ENCODE data around the gene ECE2.
A peak's percentile ranks its signal among the peaks of the same experiment; 100 is the strongest.

Gene ECE2

GRCh38 chr3:184275961-184276910 is at the start of gene ECE2:
Gene ECE2 (plus strand): TSS chr3:184276022. CDS start chr3:184276154, 132 bp downstream.
- DNase-seq, result no peak
- in situ Hi-C loops (cut with MboI; ENCODE audit: low pct_unique_long_range_greater_than_20kb, low sequenced_read_pairs), result loop anchor here (25.0 kb wide), 1 partner anchor 389 kb away; the partner anchor contains the start of gene PARL

DNA sequence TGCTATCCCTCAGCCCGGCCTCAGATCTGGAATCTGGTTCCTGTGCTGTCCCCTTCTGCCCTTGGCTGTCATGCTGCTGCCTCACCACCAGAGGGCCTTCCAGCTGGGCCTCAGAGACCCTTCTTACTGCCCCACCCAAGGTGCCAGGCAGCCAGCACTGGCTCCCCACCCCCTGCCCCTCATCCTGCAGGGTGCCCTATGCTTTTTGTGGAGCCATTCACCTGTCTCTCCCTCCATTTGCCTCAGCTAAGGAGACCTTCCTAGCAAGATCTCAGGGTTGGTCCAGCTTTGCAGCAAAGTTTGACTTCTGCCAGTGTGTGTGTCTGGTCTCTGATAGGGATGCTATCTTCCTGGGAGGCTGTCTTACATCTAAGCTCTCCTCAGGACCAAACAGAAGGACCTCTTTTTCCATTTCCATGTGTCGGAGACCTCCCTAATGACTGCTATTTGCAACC is 48.3 kb upstream of the ECE2 start:
- DNase-seq, result peak; percentile 54
- in situ Hi-C loops (cut with MboI; ENCODE audit: low pct_unique_long_range_greater_than_20kb, low sequenced_read_pairs), result no loop called here

- no peak for DNase-seq
- in situ Hi-C loops (cut with MboI; ENCODE audit: low pct_unique_long_range_greater_than_20kb, low sequenced_read_pairs), result no loop called here
These were observed 47.3 kb upstream of the ECE2 start for GRCh38 chr3:184228376-184229137.

DNA sequence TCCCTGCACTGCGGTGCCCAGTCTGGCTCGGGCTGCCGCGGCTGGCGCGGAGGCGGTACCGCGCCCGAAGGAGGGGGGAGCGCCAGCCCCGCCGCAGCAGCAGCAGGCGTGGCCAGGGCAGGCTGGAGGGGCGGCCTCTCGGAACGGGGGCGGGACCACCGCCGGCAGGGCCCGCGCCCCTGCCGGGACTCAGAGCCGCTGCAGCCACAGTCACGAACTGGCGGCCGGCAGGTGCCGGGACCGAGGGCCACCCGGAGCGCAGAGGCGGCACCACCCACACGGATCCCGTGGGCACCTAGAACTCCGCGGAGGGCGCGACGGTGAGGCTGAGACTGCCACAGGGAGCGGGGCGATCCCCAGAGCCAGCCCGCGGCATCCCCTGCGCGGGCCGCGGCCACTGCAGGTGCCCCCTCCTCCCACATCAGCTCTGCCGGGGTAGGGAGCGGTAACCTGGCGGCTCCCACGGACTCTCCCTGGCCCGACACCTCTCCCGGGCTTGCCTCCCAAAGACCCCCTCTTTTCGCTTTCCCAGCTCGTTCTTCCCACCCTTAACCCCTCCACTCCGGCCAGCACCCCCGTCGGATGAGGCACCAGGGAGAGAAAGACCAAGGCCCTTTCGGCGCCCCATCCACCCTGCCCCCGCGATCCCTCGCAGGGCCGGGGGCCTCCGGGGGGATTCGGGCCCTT is 46.3 kb upstream of the ECE2 start, which contains the start of gene VWA5B2:
Gene VWA5B2 (plus strand): TSS at position 192 of the 687 bp plus-strand sequence. CDS start 944 bp downstream, outside the sequence.
- peak; percentile 76 for DNase-seq
- in situ Hi-C loops (cut with MboI; ENCODE audit: low pct_unique_long_range_greater_than_20kb, low sequenced_read_pairs), result no loop called here

GRCh38 chr3:184230081-184230602 is 45.7 kb upstream of the ECE2 start:
- in situ Hi-C loops (cut with MboI; ENCODE audit: low pct_unique_long_range_greater_than_20kb, low sequenced_read_pairs), result no loop called here
- DNase-seq, result no peak

DNA sequence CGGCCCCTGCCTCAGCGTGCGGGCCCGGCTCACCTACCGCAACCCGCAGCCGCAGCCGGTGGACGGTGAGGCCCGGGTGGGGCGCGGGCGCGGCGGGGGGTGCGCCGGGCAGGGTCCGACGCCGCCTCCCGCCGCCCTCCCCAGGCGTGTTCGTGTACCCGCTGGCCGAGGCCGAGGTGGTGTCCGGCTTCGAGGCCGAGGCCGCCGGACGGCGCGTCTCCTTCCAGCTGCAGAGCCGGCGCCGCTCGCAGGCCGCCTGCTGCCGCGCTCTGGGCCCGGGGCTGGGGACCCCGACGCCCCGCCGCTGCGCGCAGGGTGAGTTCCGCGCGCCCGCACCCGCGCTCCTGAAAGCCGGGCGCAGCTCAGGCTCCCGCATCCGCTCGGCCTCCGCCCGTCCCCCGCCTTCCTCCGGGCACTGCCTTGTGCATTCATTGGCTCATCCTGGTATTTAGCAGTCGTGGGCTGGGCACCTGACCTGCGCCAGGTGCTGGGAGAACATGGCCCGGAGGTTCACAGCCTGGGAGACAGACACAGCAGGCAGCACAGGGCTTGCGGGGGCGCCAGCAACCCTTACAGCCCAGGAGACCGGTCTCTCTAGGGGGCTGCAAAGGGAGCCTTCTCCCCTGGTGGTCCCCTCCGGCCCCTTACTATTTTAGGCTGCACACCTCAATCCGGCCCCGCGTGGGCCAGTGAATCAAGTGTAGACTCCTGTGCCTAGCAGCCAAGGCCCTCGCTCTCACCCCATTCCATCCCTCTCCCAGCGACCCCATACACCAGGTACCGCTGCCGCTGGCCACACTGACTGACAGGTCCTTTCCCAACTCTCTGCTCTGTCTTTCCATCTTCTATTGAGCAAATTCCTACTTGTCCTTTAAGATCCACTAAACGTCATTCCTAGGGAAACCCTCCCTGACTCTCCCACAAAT is 45.0 kb upstream of the ECE2 start:
- DNase-seq, result no peak
- in situ Hi-C loops (cut with MboI; ENCODE audit: low pct_unique_long_range_greater_than_20kb, low sequenced_read_pairs), result no loop called here

- in situ Hi-C loops (cut with MboI; ENCODE audit: low pct_unique_long_range_greater_than_20kb, low sequenced_read_pairs), result no loop called here
- DNase-seq, result no peak
These were observed 44.2 kb upstream of the ECE2 start for GRCh38 chr3:184231671-184232070.

- no peak for DNase-seq
- in situ Hi-C loops (cut with MboI; ENCODE audit: low pct_unique_long_range_greater_than_20kb, low sequenced_read_pairs), result no loop called here
These were observed 42.5 kb upstream of the ECE2 start for GRCh38 chr3:184233127-184233843.

DNA sequence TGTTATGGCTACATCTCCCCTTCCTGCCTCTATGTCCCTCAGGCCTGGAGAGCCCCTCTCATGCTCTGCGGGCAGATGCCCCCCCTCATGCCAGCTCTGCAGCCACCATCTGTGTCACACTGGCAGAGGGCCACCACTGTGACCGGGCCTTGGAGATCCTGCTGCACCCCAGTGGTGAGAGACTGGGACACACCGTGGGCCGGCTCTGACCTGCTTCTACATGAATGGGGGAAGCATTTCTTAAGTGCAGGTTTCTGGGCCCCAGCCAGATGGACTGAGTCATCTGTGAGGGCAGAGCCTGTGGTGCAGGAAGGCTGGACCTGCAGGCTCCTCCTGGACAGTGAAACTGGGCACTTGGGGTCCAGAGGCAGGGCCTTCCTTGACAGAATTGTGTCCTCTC is 41.6 kb upstream of the ECE2 start:
- no peak for DNase-seq
- in situ Hi-C loops (cut with MboI; ENCODE audit: low pct_unique_long_range_greater_than_20kb, low sequenced_read_pairs), result no loop called here

GRCh38 chr3:184234671-184235380 is 41.0 kb upstream of the ECE2 start:
- in situ Hi-C loops (cut with MboI; ENCODE audit: low pct_unique_long_range_greater_than_20kb, low sequenced_read_pairs), result no loop called here
- DNase-seq, result no peak

- DNase-seq, result no peak
- in situ Hi-C loops (cut with MboI; ENCODE audit: low pct_unique_long_range_greater_than_20kb, low sequenced_read_pairs), result no loop called here
These were observed 40.3 kb upstream of the ECE2 start for GRCh38 chr3:184235381-184236032.

DNA sequence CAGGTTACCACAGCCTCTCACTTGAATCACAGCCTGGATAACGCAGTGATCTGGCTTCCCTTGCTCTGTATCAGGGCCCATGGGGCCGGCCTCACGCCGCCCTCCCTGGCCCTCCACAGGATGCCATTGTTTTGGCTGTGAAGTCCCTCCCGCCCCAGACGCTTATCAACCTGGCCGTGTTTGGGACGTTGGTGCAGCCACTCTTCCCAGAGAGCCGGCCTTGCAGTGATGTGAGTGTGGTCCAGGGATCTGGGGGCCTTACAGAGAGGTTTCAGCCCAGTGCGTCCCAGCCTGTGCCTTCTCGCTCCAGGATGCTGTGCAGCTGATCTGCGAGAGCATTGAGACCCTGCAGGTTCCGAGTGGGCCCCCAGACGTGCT is 39.8 kb upstream of the ECE2 start:
- in situ Hi-C loops (cut with MboI; ENCODE audit: low pct_unique_long_range_greater_than_20kb, low sequenced_read_pairs), result no loop called here
- no peak for DNase-seq

GRCh38 chr3:184236636-184237035 is 39.2 kb upstream of the ECE2 start:
- no peak for DNase-seq
- in situ Hi-C loops (cut with MboI; ENCODE audit: low pct_unique_long_range_greater_than_20kb, low sequenced_read_pairs), result no loop called here

- no peak for DNase-seq
These were observed 38.6 kb upstream of the ECE2 start for GRCh38 chr3:184237211-184237610.

DNA sequence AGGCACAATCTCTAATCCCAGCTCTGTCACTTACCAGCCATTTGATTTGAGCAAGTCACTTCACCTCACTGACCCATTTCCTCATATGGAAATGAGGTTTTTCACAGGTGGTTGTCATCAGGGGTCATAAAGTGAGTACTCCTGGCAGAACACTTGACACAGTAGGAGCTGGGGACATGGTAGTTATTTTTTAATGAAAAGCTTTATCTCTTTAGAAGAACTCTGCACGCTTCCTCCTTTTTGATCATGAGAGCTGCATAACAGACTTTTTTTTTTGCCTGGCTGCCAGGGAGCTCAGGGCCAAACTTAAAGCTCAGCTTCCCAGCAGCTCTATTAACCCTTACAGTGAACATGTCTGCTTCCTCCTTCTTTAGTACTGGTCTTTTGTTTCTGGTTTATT is 38.0 kb upstream of the ECE2 start:
- peak; percentile 43 for DNase-seq
- in situ Hi-C loops (cut with MboI; ENCODE audit: low pct_unique_long_range_greater_than_20kb, low sequenced_read_pairs), result no loop called here

More at GRCh38 chr3:184237211-184237610, 38.6 kb upstream of the ECE2 start:
- in situ Hi-C loops (cut with MboI; ENCODE audit: low pct_unique_long_range_greater_than_20kb, low sequenced_read_pairs), result no loop called here

GRCh38 chr3:184238246-184238818 is 37.5 kb upstream of the ECE2 start:
- in situ Hi-C loops (cut with MboI; ENCODE audit: low pct_unique_long_range_greater_than_20kb, low sequenced_read_pairs), result no loop called here
- no peak for DNase-seq

Data from KBM-7 (cell line).